Measurements from ENCODE around the gene OR51S1.

DNA sequence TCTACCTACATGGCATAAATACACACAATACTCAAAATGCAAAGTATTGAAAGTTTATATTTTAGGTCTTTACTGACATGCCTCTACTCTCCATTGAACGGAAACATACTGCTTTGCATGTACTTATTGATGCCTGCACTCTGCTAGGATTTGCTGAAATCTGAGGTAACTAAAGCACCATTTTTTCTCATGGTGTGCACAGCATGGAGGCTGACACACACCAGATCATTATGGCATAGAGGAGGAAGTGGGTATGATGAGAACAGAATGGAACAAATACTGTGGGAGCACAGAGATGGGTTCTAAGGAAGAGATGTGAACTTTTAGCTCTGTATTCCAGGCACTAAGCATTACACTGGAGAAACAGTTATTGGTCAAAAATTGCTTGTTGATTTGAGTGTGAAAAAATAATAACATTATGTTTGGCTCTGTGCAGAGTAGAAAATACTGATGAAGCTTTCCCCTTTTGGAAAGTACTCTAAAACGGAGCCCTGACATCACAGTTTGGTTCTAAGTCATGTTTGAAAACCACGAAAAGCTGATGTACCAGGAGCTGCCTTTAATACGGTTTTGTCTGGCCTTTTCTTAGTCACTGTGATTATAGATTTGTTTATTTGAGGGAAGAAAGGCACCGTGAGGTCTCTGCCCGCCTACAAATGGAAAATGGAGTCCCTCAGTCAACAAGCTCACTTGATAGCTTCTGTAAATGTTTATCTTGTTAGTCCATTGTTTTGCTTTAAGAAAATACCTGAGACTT is 50.4 kb downstream of the OR51S1 start:
- TF ChIP-seq POLR2AphosphoS5 (IDR thresholded peaks at IDR 0.05) (no peak), EP300 (IDR thresholded peaks at IDR 0.05) (no peak)
- TF ChIP-seq, protein P1, sequence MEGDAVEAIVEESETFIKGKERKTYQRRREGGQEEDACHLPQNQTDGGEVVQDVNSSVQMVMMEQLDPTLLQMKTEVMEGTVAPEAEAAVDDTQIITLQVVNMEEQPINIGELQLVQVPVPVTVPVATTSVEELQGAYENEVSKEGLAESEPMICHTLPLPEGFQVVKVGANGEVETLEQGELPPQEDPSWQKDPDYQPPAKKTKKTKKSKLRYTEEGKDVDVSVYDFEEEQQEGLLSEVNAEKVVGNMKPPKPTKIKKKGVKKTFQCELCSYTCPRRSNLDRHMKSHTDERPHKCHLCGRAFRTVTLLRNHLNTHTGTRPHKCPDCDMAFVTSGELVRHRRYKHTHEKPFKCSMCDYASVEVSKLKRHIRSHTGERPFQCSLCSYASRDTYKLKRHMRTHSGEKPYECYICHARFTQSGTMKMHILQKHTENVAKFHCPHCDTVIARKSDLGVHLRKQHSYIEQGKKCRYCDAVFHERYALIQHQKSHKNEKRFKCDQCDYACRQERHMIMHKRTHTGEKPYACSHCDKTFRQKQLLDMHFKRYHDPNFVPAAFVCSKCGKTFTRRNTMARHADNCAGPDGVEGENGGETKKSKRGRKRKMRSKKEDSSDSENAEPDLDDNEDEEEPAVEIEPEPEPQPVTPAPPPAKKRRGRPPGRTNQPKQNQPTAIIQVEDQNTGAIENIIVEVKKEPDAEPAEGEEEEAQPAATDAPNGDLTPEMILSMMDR (IDR thresholded peaks at IDR 0.05), result no peak

Measured in sigmoid colon (tissue), 4 donors.